ENCODE data around the gene USP36.

The USP36 gene

GRCh38 chr17:78836420-78837021 is 4.1 kb downstream of the USP36 start:
- DNase-seq = no peak

DNA sequence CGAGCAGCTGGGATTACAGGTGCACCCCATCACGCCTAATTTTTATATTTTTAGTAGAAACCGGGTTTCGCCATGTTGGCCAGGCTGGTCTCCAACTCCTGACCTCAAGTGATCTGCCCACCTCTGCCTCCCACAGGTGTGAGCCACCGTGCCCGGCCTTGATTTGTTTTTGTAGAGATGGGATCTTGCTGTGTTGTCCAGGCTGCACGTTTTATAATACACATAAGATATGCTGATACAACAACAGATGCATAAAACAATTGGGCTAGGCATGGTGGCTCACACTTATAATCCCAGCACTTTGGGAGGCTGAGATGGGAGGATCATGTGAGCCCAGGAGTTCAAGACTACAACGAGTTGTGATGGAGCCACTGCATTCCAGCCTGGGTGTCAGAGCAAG is 6.0 kb downstream of the USP36 start:
- DNase-seq = no peak

- DNase-seq = no peak
These were observed 8.1 kb downstream of the USP36 start for GRCh38 chr17:78832541-78832810.

GRCh38 chr17:78831688-78832540 is 8.7 kb downstream of the USP36 start:
- no peak for DNase-seq

- no peak for DNase-seq
These were observed 11.1 kb downstream of the USP36 start for GRCh38 chr17:78829477-78829876.

GRCh38 chr17:78828470-78829185 is 12.0 kb downstream of the USP36 start:
- peak; percentile 41 for DNase-seq

DNA sequence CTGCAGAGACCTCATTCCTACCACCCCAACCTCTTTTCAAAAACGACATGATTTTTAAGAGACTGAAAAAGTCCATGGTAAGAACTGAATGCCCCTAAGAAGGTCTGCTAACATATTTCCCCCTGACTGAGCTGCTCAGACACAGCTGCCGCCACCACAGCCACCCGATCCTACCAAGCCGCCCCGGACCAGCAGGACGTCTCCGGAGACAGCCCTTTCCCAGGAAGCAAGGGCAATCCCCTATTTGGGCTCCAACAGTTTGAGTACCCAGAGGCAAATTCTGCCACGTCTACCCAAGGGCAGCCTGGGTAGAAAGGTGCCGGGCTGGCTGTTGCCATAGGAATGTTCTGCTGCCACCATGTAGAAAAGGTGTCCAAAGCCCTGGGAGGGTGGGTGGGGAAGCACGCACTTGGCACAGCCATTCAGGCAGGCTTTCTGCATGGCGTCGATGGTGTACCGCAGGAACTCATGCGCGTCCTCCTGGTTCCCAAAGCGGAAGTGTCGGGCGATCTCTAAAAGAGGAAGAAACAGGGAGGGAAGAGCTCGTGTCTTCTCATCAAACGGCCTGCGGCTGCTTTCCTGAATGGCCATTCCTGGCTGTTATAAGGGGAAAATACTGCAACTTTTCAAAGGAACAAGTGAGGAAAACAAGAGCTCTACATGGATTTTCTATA is 13.6 kb downstream of the USP36 start:
- no peak for DNase-seq

GRCh38 chr17:78826421-78826820 is 14.2 kb downstream of the USP36 start:
- DNase-seq = peak; percentile 24

DNA sequence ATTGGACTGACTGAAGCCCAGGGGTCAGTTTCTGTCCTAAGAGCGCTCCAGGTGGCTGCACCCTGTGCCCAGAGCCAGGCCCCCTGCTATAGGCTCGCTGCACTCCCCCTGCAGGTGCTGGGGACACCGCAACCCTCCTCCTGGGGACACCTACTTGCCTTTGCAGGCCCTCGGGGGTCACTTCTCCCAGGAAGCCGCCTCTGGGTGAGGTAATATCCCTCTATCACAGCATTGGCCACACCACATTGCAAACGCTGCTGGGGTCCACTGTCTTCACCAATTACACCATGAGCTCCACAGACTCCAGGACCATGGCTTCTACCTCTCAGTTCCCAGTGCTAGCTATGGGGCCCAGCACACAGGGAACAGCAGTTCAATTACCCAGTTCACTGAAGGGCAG is 14.9 kb downstream of the USP36 start:
- DNase-seq = no peak

DNA sequence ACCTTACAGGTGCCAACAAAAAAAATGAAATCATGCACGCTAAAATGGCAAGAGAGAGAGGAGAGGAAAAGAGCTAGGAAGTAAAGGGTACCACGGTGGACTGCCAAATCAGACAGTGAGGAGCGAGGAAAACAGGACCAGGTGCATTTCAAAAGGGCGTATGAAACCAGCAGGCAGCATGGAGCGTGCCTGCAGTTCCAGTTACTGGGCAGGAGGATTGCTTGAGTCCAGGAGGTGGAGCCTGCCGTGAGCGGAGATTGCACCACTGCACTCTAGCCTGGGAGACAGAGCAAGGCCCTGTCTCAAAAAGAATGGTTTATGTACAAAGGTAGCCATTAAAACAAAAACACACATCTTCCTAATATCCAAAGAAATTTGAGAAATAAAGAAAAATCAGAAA is 16.4 kb downstream of the USP36 start:
- DNase-seq = no peak

GRCh38 chr17:78823282-78824046 is 17.1 kb downstream of the USP36 start:
- no peak for DNase-seq

GRCh38 chr17:78822552-78822951 is 18.1 kb downstream of the USP36 start:
- DNase-seq = peak; percentile 86

DNA sequence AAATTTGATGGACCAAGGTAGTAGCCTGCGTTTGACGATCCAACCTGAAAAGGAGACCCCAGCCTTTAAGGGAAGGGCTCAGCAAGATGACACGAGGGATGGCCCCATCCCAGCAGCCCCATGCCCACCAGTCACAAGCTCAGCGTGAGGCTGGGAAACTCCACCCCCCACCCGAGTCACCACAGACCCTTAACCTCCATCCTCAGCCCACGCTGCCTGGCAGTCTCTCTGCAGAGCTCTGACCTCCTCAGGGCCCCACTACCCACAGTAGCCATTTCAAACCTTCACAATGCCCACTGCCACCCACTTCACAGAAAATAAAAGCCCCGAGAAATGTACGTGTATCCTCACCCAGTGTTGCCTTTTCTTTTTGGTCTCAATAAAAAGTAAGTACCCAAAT is 18.7 kb downstream of the USP36 start:
- DNase-seq = no peak

GRCh38 chr17:78820841-78821240 is 19.8 kb downstream of the USP36 start:
- no peak for DNase-seq

DNA sequence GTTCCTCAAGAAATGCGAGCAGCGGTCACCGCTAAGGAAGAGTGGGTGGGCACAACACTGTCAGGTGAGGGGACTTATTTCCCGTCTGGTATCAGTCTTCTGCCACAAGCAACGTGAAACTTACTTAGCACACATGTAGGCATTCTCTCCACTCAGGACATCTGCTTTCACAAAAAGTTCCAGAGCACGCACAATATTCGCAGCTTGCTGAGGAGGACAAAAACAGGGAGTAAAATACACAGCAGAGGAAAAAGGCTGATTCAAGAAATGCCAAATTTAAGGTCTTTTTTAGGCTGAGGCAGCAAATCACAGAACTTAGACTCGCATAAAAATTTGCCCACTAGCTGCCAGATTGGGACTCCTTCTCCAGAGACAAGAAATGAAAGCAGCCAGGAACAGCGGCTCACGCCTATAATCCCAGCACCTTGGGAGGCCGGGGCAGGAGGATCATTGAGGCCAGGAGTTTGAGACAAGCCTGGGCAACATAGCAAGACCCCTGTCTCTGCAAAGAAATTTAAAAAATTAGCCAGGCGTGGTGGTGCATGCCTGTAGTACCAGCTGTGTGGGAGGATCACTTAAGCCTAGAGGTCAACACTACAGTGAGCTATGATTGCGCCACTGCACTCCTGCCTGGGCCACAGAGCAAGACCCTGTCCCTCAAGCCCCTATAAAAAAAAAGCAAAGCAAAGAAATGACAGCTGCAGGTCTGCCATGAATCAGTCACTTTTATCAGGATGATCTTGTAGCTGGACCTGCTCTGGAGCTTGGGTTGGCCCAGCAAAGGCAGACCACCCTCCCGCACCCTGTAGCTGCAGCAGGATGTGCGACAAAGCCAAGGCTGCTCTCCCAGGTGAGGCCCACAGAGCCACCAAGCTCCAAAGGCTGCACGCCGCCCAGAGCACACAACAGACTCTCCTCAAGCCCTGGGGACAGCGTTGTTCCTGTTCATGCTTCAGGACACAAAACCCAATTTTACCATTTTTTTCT is 20.5 kb downstream of the USP36 start:
- no peak for DNase-seq

DNA sequence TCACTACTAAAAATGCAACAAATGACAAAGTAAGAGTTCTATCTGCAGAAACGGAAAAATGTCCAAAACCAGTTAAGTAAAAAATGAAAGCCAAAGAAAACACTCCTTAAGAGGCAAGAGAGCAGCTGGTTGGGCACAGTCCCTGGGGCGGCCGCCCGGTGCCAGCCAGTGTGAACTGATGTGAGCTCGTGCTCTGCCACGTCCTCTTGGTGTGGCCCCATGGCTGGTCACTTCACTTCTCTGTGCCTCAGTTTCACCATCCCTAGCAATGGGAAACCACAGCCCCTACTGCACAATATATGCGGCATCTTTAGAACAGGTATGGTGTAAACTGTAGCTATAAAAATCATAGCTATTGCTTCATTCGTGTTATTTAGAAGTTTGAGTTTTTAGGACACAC is 21.2 kb downstream of the USP36 start:
- DNase-seq = no peak

GRCh38 chr17:78818932-78819331 is 21.7 kb downstream of the USP36 start:
- no peak for DNase-seq

DNA sequence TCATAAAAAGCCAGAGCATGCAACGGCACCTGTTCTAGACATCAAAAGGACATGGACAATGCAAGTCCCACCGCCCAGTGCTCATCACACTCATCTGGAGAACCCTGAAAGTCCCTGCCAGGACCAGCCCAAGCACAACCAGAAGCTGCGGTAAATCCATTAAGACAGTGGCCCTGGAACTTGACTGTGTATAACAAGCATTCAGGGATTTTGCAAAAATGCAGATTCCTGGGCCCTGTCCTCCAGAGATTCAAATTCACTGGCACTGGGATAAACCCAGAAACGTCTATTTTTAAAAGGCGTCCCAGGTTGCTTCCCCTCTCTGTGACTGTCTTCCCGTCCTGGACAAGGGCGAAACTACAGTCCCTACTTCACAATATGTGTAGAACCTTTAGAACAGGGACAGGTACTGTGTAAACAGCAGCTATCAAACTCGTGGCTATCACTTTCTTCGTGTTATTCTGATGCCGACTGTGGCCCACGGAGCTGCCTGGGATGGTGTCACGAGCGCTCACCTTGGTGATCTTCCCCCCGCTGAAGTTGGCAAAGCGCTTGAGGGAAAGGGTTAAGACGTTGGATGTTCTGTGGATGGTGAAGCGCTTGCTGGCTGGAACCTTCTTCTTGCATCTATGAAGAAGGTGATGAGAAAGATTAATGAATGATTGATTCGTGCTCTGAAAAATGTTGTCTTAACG is 22.3 kb downstream of the USP36 start:
- DNase-seq = no peak

- no peak for DNase-seq
These were observed 23.5 kb downstream of the USP36 start for GRCh38 chr17:78817123-78817522.

GRCh38 chr17:78815696-78816095 is 24.9 kb downstream of the USP36 start:
- no peak for DNase-seq

GRCh38 chr17:78812855-78813254 is 27.8 kb downstream of the USP36 start:
- no peak for DNase-seq
